NCI-H1694 treated with DMSO at 0.1 percent for 48 hours (cell line): Measurements from ENCODE around the gene DECR2.

ENCODE experiments used
- DNase-seq: peaks from one replicate; lab custom pipeline; 2025; lab: John Stamatoyannopoulos, UW

The DECR2 gene

GRCh38 chr16:444027-444426 lies 42.3 kb downstream of the DECR2 start:
- no peak for DNase-seq

GRCh38 chr16:445566-445965 lies 43.9 kb downstream of the DECR2 start:
- no peak for DNase-seq

GRCh38 chr16:450385-450784 lies 48.7 kb downstream of the DECR2 start:
- DNase-seq: no peak

GRCh38 chr16:450785-451512 lies 49.3 kb downstream of the DECR2 start:
- no peak for DNase-seq

- DNase-seq: no peak
These were observed 52.8 kb downstream of the DECR2 start for GRCh38 chr16:454397-454940.

GRCh38 chr16:455453-455852 lies 53.8 kb downstream of the DECR2 start:
- no peak for DNase-seq

- no peak for DNase-seq
These were observed 55.3 kb downstream of the DECR2 start for GRCh38 chr16:456891-457483.

GRCh38 chr16:457732-458400 lies 56.2 kb downstream of the DECR2 start:
- no peak for DNase-seq

GRCh38 chr16:459761-460160 lies 58.1 kb downstream of the DECR2 start:
- DNase-seq: no peak

GRCh38 chr16:460787-461186 lies 59.1 kb downstream of the DECR2 start:
- DNase-seq: no peak
